Spleen (tissue), 11 donors: ENCODE results near the gene CNKSR3. TPM values are rescaled to one million over a fixed set of nuclear protein-coding genes. Genes with fewer than 3 reads are reported as not detected.

ENCODE experiments used
- DNase-seq: peaks from one replicate; pipeline ENCODE4 v3.0.0-alpha.2; 2020
- H3K27ac ChIP-seq, 8 donors: fragments of 200-600 bp; sonication (generic) in 7 of 8; 1 replicate in 4 of 8; 2 replicates in 4 of 8; pipeline versions ENCODE4 v1.5.0 to v1.8.0; 2016 to 2021; ENCODE audit warnings: inconsistent platforms in 4 of 8, mild to moderate bottlenecking in 4 of 8, moderate library complexity in 1 of 8
- H3K27me3 ChIP-seq, 7 donors: fragments of 200-600 bp; sonication (generic) in 6 of 7; replicated peaks in 1 of 7; 1 replicate in 4 of 7; 2 replicates in 3 of 7; pipeline versions ENCODE4 v1.5.0 to v1.8.0; 2016 to 2021; ENCODE audit warnings: inconsistent platforms in 3 of 7, mild to moderate bottlenecking in 1 of 7
- H3K36me3 ChIP-seq, 6 donors: fragments of 200-600 bp; sonication (generic) in 5 of 6; 1 replicate in 4 of 6; 2 replicates in 2 of 6; pipeline versions ENCODE4 v1.5.0 to v1.8.0; 2016 to 2021; ENCODE audit warnings: inconsistent platforms in 2 of 6
- H3K4me1 ChIP-seq, 6 donors: fragments of 200-600 bp; sonication (generic) in 5 of 6; 1 replicate in 3 of 6; 2 replicates in 3 of 6; pipeline versions ENCODE4 v1.5.0 to v1.8.0; 2016 to 2021; ENCODE audit warnings: inconsistent platforms in 3 of 6
- H3K4me3 ChIP-seq, 8 donors: fragments of 200-600 bp; sonication (generic) in 7 of 8; 1 replicate in 4 of 8; 2 replicates in 4 of 8; pipeline versions ENCODE4 v1.5.0 to v1.8.0; 2016 to 2021; ENCODE audit warnings: inconsistent platforms in 4 of 8, mild to moderate bottlenecking in 4 of 8, moderate library complexity in 2 of 8
- H3K9me3 ChIP-seq, 8 donors: fragments of 200-600 bp; sonication (generic) in 7 of 8; 1 replicate in 4 of 8; 2 replicates in 4 of 8; pipeline versions ENCODE4 v1.5.0 to v1.8.0; 2016 to 2021; ENCODE audit warnings: inconsistent platforms in 4 of 8
- POLR2A ChIP-seq, 3 donors: fragments of 450-650 bp; IDR thresholded peaks; one replicate each; pipeline ENCODE4 v1.5.1; 2017; ENCODE audit warnings: antibody characterized with exemption in 3 of 3, mild to moderate bottlenecking in 1 of 3
- POLR2AphosphoS5 ChIP-seq, 3 donors: sonication (generic); formaldehyde crosslinking; IDR thresholded peaks; one replicate each; pipeline ENCODE4 v1.5.1; 2017; ENCODE audit warnings: antibody characterized with exemption in 3 of 3
- WGBS, 5 donors: extraction: QIAGEN DNeasy Blood & Tissue Kit in 3 of 5; methylation state at CpG; one replicate each; pipeline versions ENCODE4 v1.1.5 to v1.1.7; 2013 to 2018; 5-methylcytosine and 5-hydroxymethylcytosine counted together
- intact Hi-C: fragments of 100-400 bp; cut with DNase I; formaldehyde crosslinking; loops from one replicate; pipeline ENCODE4 v1.15.0; 2023; ENCODE audit warnings: low total_unique reads
- polyA plus RNA-seq, 3 donors: library from polyadenylated mRNA; stranded (reverse); fragments of 200-250 nt; gene quantifications; one replicate each; pipeline ENCODE4 v1.2.1, GENCODE V29; 2013
- total RNA-seq, 7 donors: library from RNA; depleted of rRNA in 3 of 7; stranded (reverse); fragments of >200 nt in 3 of 7; fragmentation: NEBNext Ultra II Directional in 4 of 7; extraction: Animal tissue kit (Norgen Biotek cat#: 25700) in 4 of 7; gene quantifications; one replicate each; pipeline versions ENCODE4 v1.1.0 to v1.2.1, GENCODE V29; 2016 to 2021
- TF ChIP-seq, protein P1 (sequence below), 11 experiments: fragments of 200-600 bp in 7 of 11; fragments of 450-650 bp in 4 of 11; sonication (generic) in 4 of 11; IDR thresholded peaks in 8 of 11; conservative IDR thresholded peaks in 3 of 11; 1 replicate in 7 of 11; 2 replicates in 4 of 11; pipeline versions ENCODE4 v1.4.0 to v1.8.0; 2016 to 2021; ENCODE audit warnings: antibody characterized with exemption in 11 of 11, inconsistent platforms in 4 of 11, mild to moderate bottlenecking in 1 of 11
- donor health status: healthy with polysubstance abuse.
- donor health status: DM: no; HTN: no; CAD: no; lungs with moderate emphysema.
- donor health status: DM: no; HTN: no; CAD: no.
- donor health status: Bipolar disorder and iron deficiency.
- donor health status: healthy.
- donor health status: DM: no; HTN: no; CAD: no.
- donor health status: DM: yes; HTN: yes; CAD: no.

The CNKSR3 gene
- total and polyA plus RNA-seq, 10 donors = 1.7 to 45.0 (median 18.0) TPM

DNA sequence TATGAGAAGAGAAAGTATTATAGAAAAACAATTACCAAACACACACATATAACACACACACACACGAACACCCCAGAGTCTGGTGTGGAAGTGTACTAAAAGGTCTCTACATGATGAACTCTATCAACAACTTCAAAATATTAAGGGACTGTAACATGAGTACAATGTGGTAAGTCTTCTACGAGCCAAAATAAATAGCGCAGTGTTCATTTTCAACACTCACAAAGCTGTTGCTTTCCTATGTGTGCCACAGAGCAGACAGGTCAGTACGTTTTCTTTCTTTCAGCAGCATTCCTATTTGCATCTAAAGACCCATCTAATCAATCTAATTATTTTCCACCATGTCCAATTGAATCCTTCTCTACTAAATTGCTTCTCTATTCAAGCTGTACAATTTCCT lies 12.1 kb upstream of the CNKSR3 start:
- Histone ChIP-seq H3K27me3 (no peaks in the 10 kb centered on the region), H3K4me1 (no peaks in the 10 kb centered on the region), H3K9me3 (no peaks in the 10 kb centered on the region), H3K4me3 (no peak overlapping the region), H3K27ac (no peak overlapping the region), H3K36me3 (no peaks in the 10 kb centered on the region)
- 89 to 95% (median 90%) methylated on average over 4 of the region's 4 CpGs for WGBS, 5 donors
- no peak for TF ChIP-seq POLR2A (IDR thresholded peaks at IDR 0.05)
- TF ChIP-seq, protein P1, sequence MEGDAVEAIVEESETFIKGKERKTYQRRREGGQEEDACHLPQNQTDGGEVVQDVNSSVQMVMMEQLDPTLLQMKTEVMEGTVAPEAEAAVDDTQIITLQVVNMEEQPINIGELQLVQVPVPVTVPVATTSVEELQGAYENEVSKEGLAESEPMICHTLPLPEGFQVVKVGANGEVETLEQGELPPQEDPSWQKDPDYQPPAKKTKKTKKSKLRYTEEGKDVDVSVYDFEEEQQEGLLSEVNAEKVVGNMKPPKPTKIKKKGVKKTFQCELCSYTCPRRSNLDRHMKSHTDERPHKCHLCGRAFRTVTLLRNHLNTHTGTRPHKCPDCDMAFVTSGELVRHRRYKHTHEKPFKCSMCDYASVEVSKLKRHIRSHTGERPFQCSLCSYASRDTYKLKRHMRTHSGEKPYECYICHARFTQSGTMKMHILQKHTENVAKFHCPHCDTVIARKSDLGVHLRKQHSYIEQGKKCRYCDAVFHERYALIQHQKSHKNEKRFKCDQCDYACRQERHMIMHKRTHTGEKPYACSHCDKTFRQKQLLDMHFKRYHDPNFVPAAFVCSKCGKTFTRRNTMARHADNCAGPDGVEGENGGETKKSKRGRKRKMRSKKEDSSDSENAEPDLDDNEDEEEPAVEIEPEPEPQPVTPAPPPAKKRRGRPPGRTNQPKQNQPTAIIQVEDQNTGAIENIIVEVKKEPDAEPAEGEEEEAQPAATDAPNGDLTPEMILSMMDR (IDR thresholded peaks at IDR 0.05 in 8 of 11, conservative IDR thresholded peaks at IDR 0.05 in 3 of 11) = no peak
- TF ChIP-seq POLR2AphosphoS5 (IDR thresholded peaks at IDR 0.05) = no peak
- DNase-seq = no peak
- intact Hi-C loops = no loop called here

DNA sequence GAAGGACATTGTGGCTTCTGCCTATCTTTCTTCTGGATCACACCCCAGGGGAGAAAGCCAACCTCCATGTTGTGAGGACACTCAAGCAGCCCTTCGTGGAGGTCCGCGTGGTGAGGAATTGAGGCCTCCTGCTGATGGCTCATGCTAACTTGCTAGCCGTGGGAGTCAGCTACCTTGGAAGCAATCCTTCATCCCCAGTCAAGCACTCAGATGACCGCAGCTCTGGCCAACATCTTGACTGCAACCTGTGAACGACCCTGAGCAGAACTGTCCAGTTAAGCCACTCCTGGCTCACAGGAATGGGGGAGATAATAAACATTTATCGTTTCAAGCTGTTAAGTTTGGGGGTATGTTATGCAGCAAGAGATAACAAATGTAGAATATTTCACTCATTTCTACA lies 10.9 kb upstream of the CNKSR3 start:
- Histone ChIP-seq H3K4me3 (no peak overlapping the region), H3K27ac (no peak overlapping the region), H3K4me1 (peaks cover 0 to 3% (median 0%) of the 10 kb centered on the region in 6 donors), H3K36me3 (no peaks in the 10 kb centered on the region), H3K9me3 (no peaks in the 10 kb centered on the region), H3K27me3 (no peaks in the 10 kb centered on the region)
- intact Hi-C loops = no loop called here
- 91 to 97% (median 92%) methylated on average over 7 of the region's 7 CpGs for WGBS, 5 donors
- DNase-seq = no peak
- TF ChIP-seq POLR2A (IDR thresholded peaks at IDR 0.05) = no peak

DNA sequence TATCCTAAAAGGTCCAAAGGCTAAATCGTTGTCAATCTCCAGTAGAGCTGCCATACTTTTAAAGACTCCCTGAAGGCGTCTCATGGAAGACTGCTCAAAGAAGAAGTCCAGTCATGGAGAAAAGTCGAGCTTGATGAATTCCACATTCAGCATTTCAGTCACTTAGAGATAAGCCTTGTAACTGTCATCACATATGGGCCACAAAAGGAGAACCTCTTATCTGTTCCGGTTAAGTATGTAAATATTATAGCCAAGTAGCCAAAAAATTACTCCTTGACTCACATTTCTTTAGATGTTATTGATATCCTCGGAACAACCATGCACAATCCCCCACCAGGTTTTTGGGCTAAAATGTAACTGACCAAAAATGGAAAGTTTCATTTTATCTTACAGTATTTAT lies 9.8 kb upstream of the CNKSR3 start:
- Histone ChIP-seq H3K27me3 (no peaks in the 10 kb centered on the region), H3K9me3 (no peaks in the 10 kb centered on the region), H3K27ac (no peak overlapping the region), H3K4me1 (peaks cover 0 to 6% (median 0%) of the 10 kb centered on the region in 6 donors), H3K4me3 (no peak overlapping the region), H3K36me3 (no peaks in the 10 kb centered on the region)
- WGBS, 5 donors = 57 to 67% (median 63%) methylated on average over 5 of the region's 5 CpGs
- intact Hi-C loops = no loop called here
- DNase-seq = no peak
- no peak for TF ChIP-seq POLR2A (IDR thresholded peaks at IDR 0.05)
- TF ChIP-seq, protein P1 (IDR thresholded peaks at IDR 0.05 in 8 of 11, conservative IDR thresholded peaks at IDR 0.05 in 3 of 11) = no peak
- no peak for TF ChIP-seq POLR2AphosphoS5 (IDR thresholded peaks at IDR 0.05)

DNA sequence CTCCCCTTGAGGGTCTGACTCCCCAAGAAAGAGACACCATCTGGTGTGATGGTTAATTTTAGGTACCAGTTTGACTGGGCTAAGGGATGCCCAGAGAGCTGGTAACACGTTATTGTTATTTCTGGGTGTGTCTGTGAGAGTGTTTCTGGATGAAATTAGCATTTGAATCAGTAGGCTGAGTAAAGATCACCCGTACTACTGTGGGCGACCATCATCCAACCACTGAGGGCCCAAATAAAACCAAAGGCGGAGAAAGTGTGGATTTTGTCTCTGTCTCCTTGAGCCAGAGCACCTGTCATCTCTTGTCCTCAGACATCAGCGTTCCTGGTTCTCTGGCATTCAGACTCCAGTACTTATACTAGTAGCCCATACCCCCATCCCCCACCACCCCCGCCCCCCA lies 7.9 kb upstream of the CNKSR3 start:
- no peak overlapping the region for H3K27ac ChIP-seq
- 84 to 96% (median 90%) methylated on average over 5 to 6 of the region's 6 CpGs for WGBS, 5 donors
- H3K4me3 ChIP-seq = no peak overlapping the region
- intact Hi-C loops = no loop called here
- H3K27me3 ChIP-seq = no peaks in the 10 kb centered on the region
- TF ChIP-seq, protein P1 (IDR thresholded peaks at IDR 0.05 in 8 of 11, conservative IDR thresholded peaks at IDR 0.05 in 3 of 11) = no peak
- no peak for TF ChIP-seq POLR2A (IDR thresholded peaks at IDR 0.05)
- no peaks in the 10 kb centered on the region for H3K36me3 ChIP-seq
- H3K4me1 ChIP-seq = peaks cover 0 to 6% (median 1%) of the 10 kb centered on the region in 6 donors
- no peaks in the 10 kb centered on the region for H3K9me3 ChIP-seq
- no peak for DNase-seq

DNA sequence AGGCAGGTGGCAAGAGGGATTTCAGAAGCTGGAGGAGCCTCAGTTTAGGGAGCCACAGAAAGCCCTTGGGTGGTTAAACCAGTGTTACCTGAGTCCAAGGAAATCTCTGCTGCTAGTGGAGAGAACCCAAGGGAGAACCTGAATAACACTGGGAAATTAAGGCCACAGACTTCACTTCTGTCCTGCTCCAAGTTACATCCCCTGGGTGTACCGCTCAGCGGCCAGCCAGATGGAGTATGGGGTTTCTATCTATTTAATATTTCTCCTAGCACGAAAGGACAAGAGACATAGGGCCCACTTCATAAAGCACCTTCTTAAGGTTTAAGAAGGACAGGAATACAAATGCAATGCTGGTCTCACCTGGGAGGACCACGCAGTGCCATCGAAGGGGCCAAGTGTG lies 5.8 kb upstream of the CNKSR3 start:
- Histone ChIP-seq H3K9me3 (no peaks in the 10 kb centered on the region), H3K27ac (peak overlapping the region; percentile 20 to 80 (median 63)), H3K4me3 (peak overlapping the region in 2 of 8 donors; percentile 3 to 24), H3K4me1 (peaks cover 2 to 20% (median 6%) of the 10 kb centered on the region in 6 donors), H3K27me3 (peaks cover 0 to 14% (median 0%) of the 10 kb centered on the region in 7 donors), H3K36me3 (no peaks in the 10 kb centered on the region)
- DNase-seq = no peak
- TF ChIP-seq POLR2A (IDR thresholded peaks at IDR 0.05) (no peak), POLR2AphosphoS5 (IDR thresholded peaks at IDR 0.05) (no peak)
- TF ChIP-seq, protein P1 (IDR thresholded peaks at IDR 0.05 in 8 of 11, conservative IDR thresholded peaks at IDR 0.05 in 3 of 11) = no peak
- intact Hi-C loops = no loop called here
- 77 to 96% (median 90%) methylated on average over 5 of the region's 5 CpGs for WGBS, 5 donors
